Central memory CD8-positive, alpha-beta T cell (primary cell): ENCODE data around the gene BRAT1.
A peak's percentile ranks its signal among the peaks of the same experiment; 100 is the strongest.
"Not testable (repeated sequence)": the region's sequence is repeated elsewhere in the genome, so short reads cannot be mapped to it uniquely, and the experiment has no call there.

Experiments
- ATAC-seq: fragments of 150-1000 bp; cut with Tn5 transposase; replicated peaks from 2 replicates; pipeline ENCODE4 v1.10.0; 2022; ENCODE audit warnings: mild to moderate bottlenecking, moderate FRiP score, moderate number of reproducible peaks; ENCODE audit not compliant: poor library complexity, severe bottlenecking; ENCODE audit errors: extremely low read depth
- DNase-seq, 2 donors: peaks; one replicate each; pipeline ENCODE4 v3.0.0; 2021; ENCODE audit warnings: low spot score in 2 of 2
- H3K27ac Mint-ChIP-seq: one replicate; pipeline ENCODE4 v1.8.0; 2022; ENCODE audit warnings: low read depth, mild to moderate bottlenecking, moderate library complexity, mixed read lengths
- H3K27me3 Mint-ChIP-seq: one replicate; pipeline ENCODE4 v1.8.0; 2022; ENCODE audit warnings: mixed read lengths
- H3K36me3 Mint-ChIP-seq: one replicate; pipeline ENCODE4 v1.8.0; 2022; ENCODE audit warnings: mild to moderate bottlenecking, moderate library complexity, mixed read lengths; ENCODE audit not compliant: insufficient read depth
- H3K4me1 Mint-ChIP-seq: one replicate; pipeline ENCODE4 v1.8.0; 2022; ENCODE audit warnings: mixed read lengths
- H3K4me3 Mint-ChIP-seq: one replicate; pipeline ENCODE4 v1.8.0; 2022; ENCODE audit warnings: mild to moderate bottlenecking, moderate library complexity, mixed read lengths
- H3K9me3 Mint-ChIP-seq: one replicate; pipeline ENCODE4 v1.8.0; 2022; ENCODE audit warnings: mixed read lengths

The BRAT1 gene

GRCh38 chr7:2544541-2545188 lies 10.7 kb downstream of the BRAT1 start:
- H3K4me1 Mint-ChIP-seq: peaks cover 12% of the 10 kb centered on the region
- peaks cover 41% of the 10 kb centered on the region for H3K36me3 Mint-ChIP-seq
- H3K4me3 Mint-ChIP-seq: no peak overlapping the region
- H3K27ac Mint-ChIP-seq: no peak overlapping the region
- H3K27me3 Mint-ChIP-seq: no peaks in the 10 kb centered on the region
- ATAC-seq (no peak), DNase-seq (no peak)
- no peaks in the 10 kb centered on the region for H3K9me3 Mint-ChIP-seq

- DNase-seq: no peak
- H3K27ac Mint-ChIP-seq: peak overlapping the region; percentile 62
- peaks cover 35% of the 10 kb centered on the region for H3K36me3 Mint-ChIP-seq
- H3K27me3 Mint-ChIP-seq: no peaks in the 10 kb centered on the region
- no peak for ATAC-seq
- no peaks in the 10 kb centered on the region for H3K9me3 Mint-ChIP-seq
- peaks cover 4% of the 10 kb centered on the region for H3K4me1 Mint-ChIP-seq
- no peak overlapping the region for H3K4me3 Mint-ChIP-seq
These were observed 12.1 kb downstream of the BRAT1 start for GRCh38 chr7:2542916-2543871.

- Mint-ChIP-seq H3K36me3 (peaks cover 28% of the 10 kb centered on the region), H3K4me3 (no peak overlapping the region)
These were observed 13.1 kb downstream of the BRAT1 start for GRCh38 chr7:2542011-2542915.

GRCh38 chr7:2541291-2542010 lies 13.9 kb downstream of the BRAT1 start:
- DNase-seq (no peak), ATAC-seq (no peak)
- Mint-ChIP-seq H3K4me3 (no peak overlapping the region), H3K27me3 (no peaks in the 10 kb centered on the region), H3K36me3 (peaks cover 25% of the 10 kb centered on the region), H3K27ac (no peak overlapping the region), H3K4me1 (no peaks in the 10 kb centered on the region), H3K9me3 (no peaks in the 10 kb centered on the region)

More at GRCh38 chr7:2542011-2542915, 13.1 kb downstream of the BRAT1 start:
- H3K27me3 Mint-ChIP-seq: no peaks in the 10 kb centered on the region
- H3K4me1 Mint-ChIP-seq: no peaks in the 10 kb centered on the region
- no peaks in the 10 kb centered on the region for H3K9me3 Mint-ChIP-seq
- ATAC-seq: no peak
- H3K27ac Mint-ChIP-seq: peak overlapping the region; percentile 62
- no peak for DNase-seq

GRCh38 chr7:2540641-2541051 lies 14.7 kb downstream of the BRAT1 start:
- Mint-ChIP-seq H3K36me3 (peaks cover 19% of the 10 kb centered on the region), H3K4me3 (no peak overlapping the region), H3K27ac (peak overlapping the region; percentile 19), H3K27me3 (no peaks in the 10 kb centered on the region), H3K9me3 (no peaks in the 10 kb centered on the region), H3K4me1 (no peaks in the 10 kb centered on the region)
- no peak for ATAC-seq
- no peak for DNase-seq

- Mint-ChIP-seq H3K4me1 (no peaks in the 10 kb centered on the region), H3K9me3 (no peaks in the 10 kb centered on the region), H3K27ac (no peak overlapping the region), H3K4me3 (no peak overlapping the region), H3K36me3 (peaks cover 18% of the 10 kb centered on the region), H3K27me3 (no peaks in the 10 kb centered on the region)
- DNase-seq (no peak), ATAC-seq (no peak)
These were observed 15.2 kb downstream of the BRAT1 start for GRCh38 chr7:2540133-2540532.

- no peak for ATAC-seq
- Mint-ChIP-seq H3K4me1 (no peaks in the 10 kb centered on the region), H3K36me3 (peaks cover 10% of the 10 kb centered on the region), H3K27me3 (no peaks in the 10 kb centered on the region), H3K9me3 (no peaks in the 10 kb centered on the region), H3K4me3 (no peak overlapping the region), H3K27ac (no peak overlapping the region)
- no peak for DNase-seq
These were observed 16.1 kb downstream of the BRAT1 start for GRCh38 chr7:2539031-2539911.

- no peak for ATAC-seq
- Mint-ChIP-seq H3K36me3 (peaks cover 5% of the 10 kb centered on the region), H3K27me3 (no peaks in the 10 kb centered on the region), H3K9me3 (no peaks in the 10 kb centered on the region), H3K27ac (no peak overlapping the region), H3K4me1 (no peaks in the 10 kb centered on the region), H3K4me3 (no peak overlapping the region)
- no peak for DNase-seq
These were observed 17.1 kb downstream of the BRAT1 start for GRCh38 chr7:2537981-2538851.

- not testable (repeated sequence) for H3K27ac Mint-ChIP-seq, H3K4me1 Mint-ChIP-seq, H3K27me3 Mint-ChIP-seq, ATAC-seq, H3K9me3 Mint-ChIP-seq, DNase-seq, H3K36me3 Mint-ChIP-seq, H3K4me3 Mint-ChIP-seq
These were observed 19.3 kb downstream of the BRAT1 start for GRCh38 chr7:2535872-2536627.

- ATAC-seq, H3K27ac Mint-ChIP-seq, H3K4me3 Mint-ChIP-seq, H3K27me3 Mint-ChIP-seq, H3K9me3 Mint-ChIP-seq, H3K36me3 Mint-ChIP-seq, DNase-seq: not testable (repeated sequence)
- H3K4me1 Mint-ChIP-seq: peaks cover 18% of the 10 kb centered on the region
These were observed 21.1 kb downstream of the BRAT1 start for GRCh38 chr7:2534214-2534613.
